SK-N-SH treated with all-trans-retinoic acid at 6 μM for 48 hours (cell line): ENCODE results near the gene LRRC4C.

Experiments used
- BACH2 ChIP-seq: fragments of 250-450 bp; sonication (Bioruptor Pico); IDR thresholded peaks from 2 replicates; pipeline ENCODE4 v1.9.0; 2021; ENCODE audit warnings: mild to moderate bottlenecking, borderline replicate concordance
- ESRRG ChIP-seq: fragments of 250-450 bp; sonication (Bioruptor Pico); IDR thresholded peaks from 2 replicates; pipeline ENCODE4 v1.6.1; 2021; ENCODE audit warnings: mild to moderate bottlenecking
- RARB ChIP-seq: fragments of 250-450 bp; sonication (Bioruptor Pico); IDR thresholded peaks from 2 replicates; pipeline ENCODE4 v1.8.0; 2021; ENCODE audit warnings: mild to moderate bottlenecking, moderate library complexity
- TOX ChIP-seq: fragments of 250-450 bp; sonication (Bioruptor Pico); IDR thresholded peaks from 2 replicates; pipeline ENCODE4 v1.8.0; 2021; ENCODE audit warnings: mild to moderate bottlenecking, moderate library complexity, borderline replicate concordance
- ZFP3 ChIP-seq: fragments of 250-450 bp; sonication (Bioruptor Pico); IDR thresholded peaks from 2 replicates; pipeline ENCODE4 v1.5.0; 2020; ENCODE audit warnings: mild to moderate bottlenecking, moderate library complexity
- ZFP30 ChIP-seq: fragments of 450-650 bp; formaldehyde crosslinking; IDR thresholded peaks from 2 replicates; pipeline ENCODE4 v1.5.0; 2022; ENCODE audit warnings: mild to moderate bottlenecking, moderate library complexity

DNA sequence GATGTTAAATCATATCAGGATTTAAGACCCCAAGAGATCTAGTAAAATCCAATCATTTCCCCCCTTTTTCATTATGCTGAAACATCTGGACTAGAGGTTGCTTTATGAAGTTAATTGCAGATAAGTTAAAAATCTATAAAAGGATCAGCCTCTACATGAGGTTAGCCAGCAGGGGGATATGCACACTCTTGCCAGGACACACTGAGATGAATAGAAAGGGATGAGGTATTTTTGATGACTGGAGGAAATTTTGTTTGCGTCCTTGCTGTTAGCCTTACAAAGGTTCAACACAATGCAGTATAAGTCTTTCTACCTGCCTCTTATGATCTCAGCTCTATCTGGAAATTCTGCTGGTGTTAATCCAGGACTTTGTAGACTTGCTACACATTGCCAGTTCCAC is 1034.3 kb downstream of the LRRC4C start:
- TF ChIP-seq TOX (CRISPR knock-in tag) (no peak), ZFP3 (CRISPR knock-in tag) (no peak), RARB (CRISPR knock-in tag) (no peak), BACH2 (CRISPR knock-in tag) (no peak), ESRRG (CRISPR knock-in tag) (no peak), ZFP30 (no peak)
